Thyroid gland (tissue), 4 donors: ENCODE results near the gene SPRR1A. TPM values are rescaled to one million over a fixed set of nuclear protein-coding genes. Genes with fewer than 3 reads are reported as not detected.

Source experiments
- DNase-seq, 2 donors: peaks; one replicate each; pipeline ENCODE4 v3.0.0-alpha.2; 2019
- H3K27ac ChIP-seq, 3 donors: fragments of 200-600 bp; sonication (generic); 1 replicate in 2 of 3; 2 replicates in 1 of 3; pipeline ENCODE4 v1.5.1; 2016 to 2019; ENCODE audit warnings: mild to moderate bottlenecking in 1 of 3, moderate library complexity in 1 of 3
- H3K27me3 ChIP-seq: fragments of 200-600 bp; sonication (generic); one replicate; pipeline ENCODE4 v1.5.1; 2019
- H3K36me3 ChIP-seq, 2 donors: fragments of 200-600 bp; sonication (generic); one replicate each; pipeline ENCODE4 v1.5.1; 2016 to 2019
- H3K4me1 ChIP-seq, 2 donors: fragments of 200-600 bp; sonication (generic); one replicate each; pipeline ENCODE4 v1.5.1; 2017 to 2019
- H3K4me3 ChIP-seq, 3 donors: fragments of 200-600 bp; sonication (generic); replicated peaks in 1 of 3; 1 replicate in 2 of 3; 2 replicates in 1 of 3; pipeline ENCODE4 v1.5.1; 2016; ENCODE audit warnings: mild to moderate bottlenecking in 1 of 3
- H3K9me3 ChIP-seq: fragments of 200-600 bp; sonication (generic); one replicate; pipeline ENCODE4 v1.5.1; 2017
- CTCF ChIP-seq, 6 experiments: fragments of 200-600 bp in 3 of 6; fragments of 450-650 bp in 3 of 6; sonication (generic) in 3 of 6; IDR thresholded peaks; one replicate each; pipeline ENCODE4 v1.5.1; 2016 to 2019; ENCODE audit warnings: antibody characterized with exemption in 6 of 6, mild to moderate bottlenecking in 2 of 6, inconsistent platforms in 1 of 6, moderate library complexity in 1 of 6
- POLR2A ChIP-seq, 2 donors: fragments of 450-650 bp; IDR thresholded peaks; one replicate each; pipeline ENCODE4 v1.6.1; 2017; ENCODE audit warnings: antibody characterized with exemption in 2 of 2, mild to moderate bottlenecking in 2 of 2, moderate library complexity in 1 of 2
- WGBS, 2 donors: methylation state at CpG; one replicate each; pipeline ENCODE4 v1.1.5; 2017; 5-methylcytosine and 5-hydroxymethylcytosine counted together
- intact Hi-C: fragments of 100-400 bp; cut with DNase I; formaldehyde crosslinking; loops from one replicate; pipeline ENCODE4 v1.15.1; 2023
- total RNA-seq, 4 donors: library from RNA; depleted of rRNA; stranded (reverse); fragments of >200 nt; gene quantifications; one replicate each; pipeline ENCODE4 v1.2.3, GENCODE V29; 2016

Gene SPRR1A
- total RNA-seq, 4 donors from 2014 or later = not detected

DNA sequence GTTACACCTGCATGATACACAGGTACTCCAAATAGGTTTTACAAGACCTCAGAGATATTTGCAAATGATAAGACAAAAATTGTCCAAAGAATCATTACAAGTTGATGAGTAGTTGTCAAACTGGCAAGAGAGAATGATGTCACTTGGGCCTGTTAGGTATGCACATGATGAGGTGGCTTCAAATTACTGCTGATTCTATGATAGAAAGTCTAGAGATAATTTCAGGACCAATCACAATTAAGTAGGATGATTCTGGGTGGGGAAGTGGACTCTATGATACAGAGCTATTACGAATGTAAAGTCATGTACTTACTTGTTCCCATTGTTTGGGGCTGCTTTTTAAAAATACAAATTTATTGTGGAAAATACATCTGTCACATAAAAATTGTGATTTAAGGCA lies 41.9 kb downstream of the SPRR1A start:
- H3K27ac ChIP-seq = no peak overlapping the region
- no peaks in the 10 kb centered on the region for H3K27me3 ChIP-seq
- H3K36me3 ChIP-seq = no peaks in the 10 kb centered on the region
- no peak for TF ChIP-seq POLR2A (IDR thresholded peaks at IDR 0.05)
- no peak for TF ChIP-seq CTCF (IDR thresholded peaks at IDR 0.05)
- no peaks in the 10 kb centered on the region for H3K9me3 ChIP-seq
- no peaks in the 10 kb centered on the region for H3K4me1 ChIP-seq
- no peak for DNase-seq
- intact Hi-C loops = no loop called here
- no peak overlapping the region for H3K4me3 ChIP-seq
- 82 to 91% methylated on average over 1 of the region's 1 CpG for WGBS, 2 donors

- Histone ChIP-seq H3K9me3 (no peaks in the 10 kb centered on the region), H3K4me3 (no peak overlapping the region), H3K27ac (no peak overlapping the region), H3K4me1 (no peaks in the 10 kb centered on the region), H3K36me3 (no peaks in the 10 kb centered on the region), H3K27me3 (no peaks in the 10 kb centered on the region)
- TF ChIP-seq CTCF (IDR thresholded peaks at IDR 0.05) (no peak), POLR2A (IDR thresholded peaks at IDR 0.05) (no peak)
- no peak for DNase-seq
- 65 to 75% methylated on average over 1 of the region's 1 CpG for WGBS, 2 donors
- intact Hi-C loops = no loop called here
Measured at GRCh38 chr1:153028766-153029165, 44.9 kb downstream of the SPRR1A start.

- Histone ChIP-seq H3K9me3 (no peaks in the 10 kb centered on the region), H3K27ac (no peak within 1 kb of the TSS), H3K27me3 (no peaks in the 10 kb centered on the region), H3K4me3 (no peak within 1 kb of the TSS), H3K4me1 (no peaks in the 10 kb centered on the region), H3K36me3 (no peaks in the 10 kb centered on the region)
- DNase-seq = no peak
- TF ChIP-seq CTCF (IDR thresholded peaks at IDR 0.05) (no peak), POLR2A (IDR thresholded peaks at IDR 0.05) (no peak)
- intact Hi-C loops = no loop called here
Measured at GRCh38 chr1:153030895-153031294, 47.0 kb downstream of the SPRR1A start, which contains the start of gene SPRR1B. TSS of gene SPRR1B (plus strand) at chr1:153031203. CDS start at chr1:153032346, 1,143 bp downstream.

DNA sequence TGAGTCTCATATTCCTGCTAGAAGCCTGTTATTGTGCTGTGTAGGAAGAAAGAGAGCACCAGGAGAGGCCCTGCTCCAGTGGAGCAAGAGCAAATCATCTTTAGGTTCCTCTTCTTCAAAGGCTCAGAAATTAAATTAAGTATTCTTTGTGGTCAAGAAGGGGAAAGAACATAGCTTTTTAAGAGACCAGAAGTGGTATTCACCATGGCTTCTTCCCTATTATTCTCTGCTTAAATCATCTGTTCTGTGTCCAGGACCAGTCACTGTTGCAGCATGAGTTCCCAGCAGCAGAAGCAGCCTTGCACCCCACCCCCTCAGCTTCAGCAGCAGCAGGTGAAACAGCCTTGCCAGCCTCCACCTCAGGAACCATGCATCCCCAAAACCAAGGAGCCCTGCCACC lies 48.2 kb downstream of the SPRR1A start:
- H3K27ac ChIP-seq = no peak overlapping the region
- no peaks in the 10 kb centered on the region for H3K36me3 ChIP-seq
- H3K4me3 ChIP-seq = no peak overlapping the region
- no peaks in the 10 kb centered on the region for H3K4me1 ChIP-seq
- TF ChIP-seq CTCF (IDR thresholded peaks at IDR 0.05) (no peak), POLR2A (IDR thresholded peaks at IDR 0.05) (no peak)
- no peaks in the 10 kb centered on the region for H3K27me3 ChIP-seq
- intact Hi-C loops = no loop called here
- H3K9me3 ChIP-seq = no peaks in the 10 kb centered on the region
- no peak for DNase-seq

- Histone ChIP-seq H3K4me3 (no peak overlapping the region), H3K27ac (no peak overlapping the region), H3K27me3 (no peaks in the 10 kb centered on the region), H3K9me3 (no peaks in the 10 kb centered on the region), H3K4me1 (no peaks in the 10 kb centered on the region), H3K36me3 (no peaks in the 10 kb centered on the region)
- WGBS, 2 donors = 40 to 53% methylated on average over 3 of the region's 3 CpGs
- intact Hi-C loops = no loop called here
- no peak for TF ChIP-seq CTCF (IDR thresholded peaks at IDR 0.05)
- TF ChIP-seq POLR2A (IDR thresholded peaks at IDR 0.05) = no peak
- no peak for DNase-seq
Measured at GRCh38 chr1:153032677-153033308, 48.9 kb downstream of the SPRR1A start.
